ENCODE results near the gene TSPAN1. TPM values are rescaled to one million over a fixed set of nuclear protein-coding genes. Genes with fewer than 3 reads are reported as not detected.

Gene TSPAN1
- total RNA-seq, 3 donors from 2014 or later, result 723 to 1,819 (median 1,586) TPM

- no peaks in the 10 kb centered on the region for H3K9me3 ChIP-seq
- ATAC-seq (no peak), DNase-seq (no peak)
- TF ChIP-seq, protein P1, sequence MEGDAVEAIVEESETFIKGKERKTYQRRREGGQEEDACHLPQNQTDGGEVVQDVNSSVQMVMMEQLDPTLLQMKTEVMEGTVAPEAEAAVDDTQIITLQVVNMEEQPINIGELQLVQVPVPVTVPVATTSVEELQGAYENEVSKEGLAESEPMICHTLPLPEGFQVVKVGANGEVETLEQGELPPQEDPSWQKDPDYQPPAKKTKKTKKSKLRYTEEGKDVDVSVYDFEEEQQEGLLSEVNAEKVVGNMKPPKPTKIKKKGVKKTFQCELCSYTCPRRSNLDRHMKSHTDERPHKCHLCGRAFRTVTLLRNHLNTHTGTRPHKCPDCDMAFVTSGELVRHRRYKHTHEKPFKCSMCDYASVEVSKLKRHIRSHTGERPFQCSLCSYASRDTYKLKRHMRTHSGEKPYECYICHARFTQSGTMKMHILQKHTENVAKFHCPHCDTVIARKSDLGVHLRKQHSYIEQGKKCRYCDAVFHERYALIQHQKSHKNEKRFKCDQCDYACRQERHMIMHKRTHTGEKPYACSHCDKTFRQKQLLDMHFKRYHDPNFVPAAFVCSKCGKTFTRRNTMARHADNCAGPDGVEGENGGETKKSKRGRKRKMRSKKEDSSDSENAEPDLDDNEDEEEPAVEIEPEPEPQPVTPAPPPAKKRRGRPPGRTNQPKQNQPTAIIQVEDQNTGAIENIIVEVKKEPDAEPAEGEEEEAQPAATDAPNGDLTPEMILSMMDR (IDR thresholded peaks at IDR 0.05), result no peak
- no peaks in the 10 kb centered on the region for H3K36me3 ChIP-seq (ENCODE audit: low read depth)
- intact Hi-C loops (cut with DNase I, micrococcal nuclease), result no loop called here
- H3K4me1 ChIP-seq (ENCODE audit: low read depth), result peaks cover 4% of the 10 kb centered on the region
- no peak overlapping the region for H3K4me3 ChIP-seq
These were observed 29.5 kb downstream of the TSPAN1 start for GRCh38 chr1:46204406-46204742.

GRCh38 chr1:46205141-46205540 is 30.3 kb downstream of the TSPAN1 start:
- TF ChIP-seq, protein P1 (IDR thresholded peaks at IDR 0.05), result no peak
- intact Hi-C loops (cut with DNase I, micrococcal nuclease), result no loop called here

DNA sequence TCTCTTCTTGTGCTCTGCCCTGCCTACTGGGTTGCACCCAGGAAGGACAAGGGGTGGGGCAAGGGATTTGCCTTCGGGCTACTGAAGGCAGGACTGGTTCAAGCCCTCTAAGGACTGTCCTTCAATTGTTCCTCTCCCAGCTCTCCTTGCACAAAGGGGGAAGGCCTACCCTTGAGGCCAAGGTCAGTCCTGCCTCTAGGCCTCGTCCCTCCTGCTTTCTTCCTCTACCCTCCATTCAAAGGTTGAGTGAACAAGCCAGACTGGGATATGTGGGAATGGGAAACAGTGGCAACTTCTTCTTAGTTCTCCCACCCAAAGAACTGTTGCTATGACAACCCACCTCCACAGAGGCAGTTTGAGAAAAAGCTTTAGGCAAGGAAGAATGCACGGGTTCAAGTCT is 30.9 kb downstream of the TSPAN1 start:
- DNase-seq, result no peak
- Histone ChIP-seq H3K4me1 (ENCODE audit: low read depth) (peaks cover 4% of the 10 kb centered on the region), H3K36me3 (ENCODE audit: low read depth) (no peaks in the 10 kb centered on the region), H3K9me3 (no peaks in the 10 kb centered on the region), H3K4me3 (no peak overlapping the region)
- ATAC-seq, result peak; percentile 16
- TF ChIP-seq, protein P1 (IDR thresholded peaks at IDR 0.05), result no peak
- intact Hi-C loops (cut with DNase I, micrococcal nuclease), result no loop called here

More at GRCh38 chr1:46205141-46205540, 30.3 kb downstream of the TSPAN1 start:
- ATAC-seq (no peak), DNase-seq (no peak)
- Histone ChIP-seq H3K4me3 (no peak overlapping the region), H3K9me3 (no peaks in the 10 kb centered on the region), H3K4me1 (ENCODE audit: low read depth) (peaks cover 4% of the 10 kb centered on the region), H3K36me3 (ENCODE audit: low read depth) (no peaks in the 10 kb centered on the region)

- no peaks in the 10 kb centered on the region for H3K36me3 ChIP-seq (ENCODE audit: low read depth)
- no peak for ATAC-seq
- no peaks in the 10 kb centered on the region for H3K9me3 ChIP-seq
- no peak for DNase-seq
- H3K4me1 ChIP-seq (ENCODE audit: low read depth), result peaks cover 4% of the 10 kb centered on the region
- no peak overlapping the region for H3K4me3 ChIP-seq
- intact Hi-C loops (cut with DNase I, micrococcal nuclease), result no loop called here
- TF ChIP-seq, protein P1 (IDR thresholded peaks at IDR 0.05), result no peak
These were observed 31.5 kb downstream of the TSPAN1 start for GRCh38 chr1:46206399-46206798.

GRCh38 chr1:46210561-46210960 is 35.7 kb downstream of the TSPAN1 start:
- ATAC-seq (no peak), DNase-seq (no peak)
- TF ChIP-seq, protein P1 (IDR thresholded peaks at IDR 0.05), result no peak
- H3K9me3 ChIP-seq, result no peaks in the 10 kb centered on the region
- H3K4me3 ChIP-seq, result no peak overlapping the region
- no peaks in the 10 kb centered on the region for H3K36me3 ChIP-seq (ENCODE audit: low read depth)
- intact Hi-C loops (cut with DNase I, micrococcal nuclease), result no loop called here
- no peaks in the 10 kb centered on the region for H3K4me1 ChIP-seq (ENCODE audit: low read depth)

- no peak for ATAC-seq
These were observed 36.2 kb downstream of the TSPAN1 start for GRCh38 chr1:46211051-46211450.

More at GRCh38 chr1:46211051-46211450, 36.2 kb downstream of the TSPAN1 start:
- no peaks in the 10 kb centered on the region for H3K36me3 ChIP-seq (ENCODE audit: low read depth)
- TF ChIP-seq, protein P1 (IDR thresholded peaks at IDR 0.05), result no peak
- no peak for DNase-seq
- H3K4me3 ChIP-seq, result no peak overlapping the region
- no peaks in the 10 kb centered on the region for H3K4me1 ChIP-seq (ENCODE audit: low read depth)
- H3K9me3 ChIP-seq, result no peaks in the 10 kb centered on the region
- intact Hi-C loops (cut with DNase I, micrococcal nuclease), result no loop called here

Measured in mucosa of descending colon (tissue), 3 donors.